Activated T-cell treated with anti-CD3 and anti-CD28 coated beads for 4 hours (primary cell): ENCODE measurements around the gene STX4.
A peak's percentile ranks its signal among the peaks of the same experiment; 100 is the strongest.

Experiments
- DNase-seq: peaks from one replicate; pipeline ENCODE4 v3.0.0-alpha.2; 2020

The STX4 gene

GRCh38 chr16:31022544-31023251 is 10.7 kb upstream of the STX4 start:
- DNase-seq = no peak

GRCh38 chr16:31023252-31023602 is 10.1 kb upstream of the STX4 start:
- DNase-seq = no peak

GRCh38 chr16:31023627-31024226 is 9.6 kb upstream of the STX4 start:
- no peak for DNase-seq

- no peak for DNase-seq
These were observed 8.0 kb upstream of the STX4 start for GRCh38 chr16:31025339-31025738.

GRCh38 chr16:31029272-31029671 is 4.1 kb upstream of the STX4 start:
- no peak for DNase-seq

- DNase-seq = no peak
These were observed 2.1 kb upstream of the STX4 start for GRCh38 chr16:31031276-31031675.

GRCh38 chr16:31033709-31034492 is 543 bp downstream of the STX4 start:
- DNase-seq = peak; percentile 79

GRCh38 chr16:31036691-31037090 is 3.3 kb downstream of the STX4 start:
- no peak for DNase-seq

GRCh38 chr16:31038993-31039392 is 5.6 kb downstream of the STX4 start:
- no peak for DNase-seq

- DNase-seq = no peak
These were observed 9.5 kb downstream of the STX4 start for GRCh38 chr16:31042866-31043265.

- DNase-seq = no peak
These were observed 10.0 kb downstream of the STX4 start for GRCh38 chr16:31043352-31043751.

- no peak for DNase-seq
These were observed 10.6 kb downstream of the STX4 start for GRCh38 chr16:31043898-31044481.

- no peak for DNase-seq
These were observed 17.1 kb downstream of the STX4 start for GRCh38 chr16:31050280-31051030.

- DNase-seq = no peak
These were observed 18.8 kb downstream of the STX4 start for GRCh38 chr16:31052114-31052513.

- DNase-seq = no peak
These were observed 22.3 kb downstream of the STX4 start for GRCh38 chr16:31055613-31056012.

- no peak for DNase-seq
These were observed 27.9 kb downstream of the STX4 start for GRCh38 chr16:31061126-31061812.

- no peak for DNase-seq
These were observed 28.6 kb downstream of the STX4 start for GRCh38 chr16:31061813-31062440.

- no peak for DNase-seq
These were observed 30.1 kb downstream of the STX4 start for GRCh38 chr16:31063495-31063842.

GRCh38 chr16:31063843-31064611 is 30.7 kb downstream of the STX4 start:
- DNase-seq = no peak

GRCh38 chr16:31064882-31065461 is 31.6 kb downstream of the STX4 start:
- no peak for DNase-seq

GRCh38 chr16:31067342-31067741 is 34.0 kb downstream of the STX4 start:
- no peak for DNase-seq
